ENCODE results near the gene SEC31A. TPM values are rescaled to one million over a fixed set of nuclear protein-coding genes. Genes with fewer than 3 reads are reported as not detected.

The SEC31A gene
- total RNA-seq, 1 donor from 2014 or later = 360 TPM

DNA sequence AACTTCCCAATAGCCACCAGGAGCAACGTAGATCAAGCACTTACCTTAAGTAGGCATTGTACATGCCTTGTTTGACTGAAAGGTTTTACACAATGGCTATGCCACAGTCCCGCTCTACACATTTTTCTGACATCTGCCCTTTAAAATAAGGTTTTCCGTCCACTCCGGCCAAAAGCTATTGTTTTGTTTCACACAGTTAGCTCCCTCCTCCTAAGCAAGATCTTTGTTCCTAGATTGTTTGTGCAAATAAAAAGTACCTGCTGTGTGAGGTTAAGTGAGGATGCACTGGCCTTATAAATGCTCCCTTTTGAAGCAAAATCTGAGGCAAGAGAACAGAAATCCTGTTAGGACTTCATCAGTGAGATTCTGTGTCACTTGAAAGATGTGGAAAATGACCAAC is 104.1 kb downstream of the SEC31A start:
- TF ChIP-seq, protein P1, sequence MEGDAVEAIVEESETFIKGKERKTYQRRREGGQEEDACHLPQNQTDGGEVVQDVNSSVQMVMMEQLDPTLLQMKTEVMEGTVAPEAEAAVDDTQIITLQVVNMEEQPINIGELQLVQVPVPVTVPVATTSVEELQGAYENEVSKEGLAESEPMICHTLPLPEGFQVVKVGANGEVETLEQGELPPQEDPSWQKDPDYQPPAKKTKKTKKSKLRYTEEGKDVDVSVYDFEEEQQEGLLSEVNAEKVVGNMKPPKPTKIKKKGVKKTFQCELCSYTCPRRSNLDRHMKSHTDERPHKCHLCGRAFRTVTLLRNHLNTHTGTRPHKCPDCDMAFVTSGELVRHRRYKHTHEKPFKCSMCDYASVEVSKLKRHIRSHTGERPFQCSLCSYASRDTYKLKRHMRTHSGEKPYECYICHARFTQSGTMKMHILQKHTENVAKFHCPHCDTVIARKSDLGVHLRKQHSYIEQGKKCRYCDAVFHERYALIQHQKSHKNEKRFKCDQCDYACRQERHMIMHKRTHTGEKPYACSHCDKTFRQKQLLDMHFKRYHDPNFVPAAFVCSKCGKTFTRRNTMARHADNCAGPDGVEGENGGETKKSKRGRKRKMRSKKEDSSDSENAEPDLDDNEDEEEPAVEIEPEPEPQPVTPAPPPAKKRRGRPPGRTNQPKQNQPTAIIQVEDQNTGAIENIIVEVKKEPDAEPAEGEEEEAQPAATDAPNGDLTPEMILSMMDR (IDR thresholded peaks at IDR 0.05) = no peak
- Mint-ChIP-seq H3K4me1 (ENCODE audit: unreplicated experiment) (peaks cover 52% of the 10 kb centered on the region), H3K4me3 (ENCODE audit: unreplicated experiment) (no peak overlapping the region), H3K27me3 (ENCODE audit: unreplicated experiment) (no peaks in the 10 kb centered on the region), H3K27ac (ENCODE audit: unreplicated experiment) (peak overlapping the region; percentile 9), H3K36me3 (ENCODE audit: unreplicated experiment) (peaks cover 2% of the 10 kb centered on the region), H3K9me3 (ENCODE audit: unreplicated experiment) (no peaks in the 10 kb centered on the region)
- no peak for DNase-seq (ENCODE audit: extremely low spot score, unreplicated experiment)

DNA sequence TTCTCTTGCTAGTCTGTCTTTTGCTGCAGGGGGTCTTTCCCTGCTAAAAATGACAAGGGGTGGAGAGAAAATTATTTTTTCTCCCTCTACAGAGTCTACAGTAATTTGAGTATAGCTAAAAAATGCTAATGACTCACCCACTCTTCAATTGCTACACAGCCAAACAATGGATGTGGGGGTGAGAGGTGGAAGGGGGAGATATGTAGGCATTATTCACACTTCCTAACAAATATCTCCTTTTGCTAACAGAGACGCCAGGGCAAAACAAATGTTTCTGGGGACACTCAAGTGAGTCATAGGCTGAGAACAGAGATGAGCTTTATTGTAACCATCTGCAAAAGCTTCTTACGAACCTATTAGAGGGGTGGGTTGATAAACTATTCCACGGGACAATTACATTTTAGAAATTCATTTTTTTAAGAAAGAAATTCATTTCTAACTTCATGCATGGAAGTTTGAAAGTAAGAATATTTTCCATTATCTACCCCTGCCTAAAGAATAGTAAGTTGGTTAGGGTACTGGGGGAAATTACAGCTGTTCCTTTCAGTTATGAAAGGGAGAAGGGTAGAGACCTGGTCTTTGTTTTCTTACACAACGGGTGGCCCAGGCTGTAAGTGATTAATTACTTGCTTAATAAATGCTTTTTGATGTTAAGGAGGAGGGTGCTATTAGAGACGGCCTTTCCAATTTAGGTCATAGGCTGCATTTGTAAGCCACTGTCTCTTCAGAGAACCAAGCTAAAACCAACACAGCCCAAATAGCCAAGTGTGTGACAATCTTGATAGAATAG is 105.1 kb downstream of the SEC31A start:
- no peak for DNase-seq (ENCODE audit: extremely low spot score, unreplicated experiment)
- H3K4me1 Mint-ChIP-seq (ENCODE audit: unreplicated experiment) = peaks cover 57% of the 10 kb centered on the region
- H3K4me3 Mint-ChIP-seq (ENCODE audit: unreplicated experiment) = peak overlapping the region; percentile 51
- no peaks in the 10 kb centered on the region for H3K27me3 Mint-ChIP-seq (ENCODE audit: unreplicated experiment)
- H3K9me3 Mint-ChIP-seq (ENCODE audit: unreplicated experiment) = no peaks in the 10 kb centered on the region
- TF ChIP-seq, protein P1 (IDR thresholded peaks at IDR 0.05) = no peak
- H3K36me3 Mint-ChIP-seq (ENCODE audit: unreplicated experiment) = no peaks in the 10 kb centered on the region
- H3K27ac Mint-ChIP-seq (ENCODE audit: unreplicated experiment) = peak overlapping the region; percentile 81

DNA sequence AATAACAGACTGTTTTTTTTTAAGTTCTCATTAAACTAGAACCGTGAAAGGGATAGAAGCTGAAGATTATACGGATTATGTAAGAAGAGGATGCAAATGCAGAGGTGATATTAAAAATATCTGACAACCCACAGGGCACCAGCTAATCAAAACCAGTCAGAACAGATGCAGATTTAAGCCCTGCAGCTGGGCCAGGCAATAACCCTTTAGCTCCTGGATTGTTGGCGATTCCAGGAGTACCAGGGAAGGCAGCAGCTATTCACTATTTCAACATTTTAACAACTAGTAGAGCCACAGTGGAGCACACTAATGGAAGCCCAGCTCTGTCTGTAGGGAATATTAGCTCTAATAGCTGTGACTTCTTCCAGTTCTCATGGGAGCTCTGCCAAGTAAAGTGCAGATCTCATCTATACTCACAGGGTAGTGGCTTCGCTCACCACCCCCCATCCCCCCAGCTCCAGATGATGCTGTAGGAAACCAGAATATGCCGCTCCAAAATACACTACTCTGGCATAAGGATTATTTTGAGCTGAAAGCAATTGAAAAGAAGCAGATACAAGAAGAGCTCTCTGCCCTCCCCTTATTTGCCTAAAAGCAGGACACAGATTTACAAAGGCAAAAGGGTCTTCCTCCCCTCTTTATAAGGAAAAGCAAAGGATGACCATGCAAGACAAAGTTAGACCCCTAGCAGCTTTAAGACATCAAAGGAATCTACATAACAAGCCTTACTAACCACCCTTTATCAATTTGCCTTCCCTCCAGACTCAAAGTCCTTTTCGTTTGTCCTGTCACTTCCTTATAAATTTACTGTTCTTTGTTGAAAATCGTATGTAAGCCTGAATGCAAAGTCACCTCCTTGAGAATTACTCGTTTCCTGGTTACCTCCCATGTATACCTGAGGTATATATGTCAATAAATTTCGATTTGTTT is 106.0 kb downstream of the SEC31A start:
- Mint-ChIP-seq H3K9me3 (ENCODE audit: unreplicated experiment) (no peaks in the 10 kb centered on the region), H3K4me3 (ENCODE audit: unreplicated experiment) (peak overlapping the region; percentile 51), H3K27me3 (ENCODE audit: unreplicated experiment) (no peaks in the 10 kb centered on the region), H3K27ac (ENCODE audit: unreplicated experiment) (peak overlapping the region; percentile 81), H3K4me1 (ENCODE audit: unreplicated experiment) (peaks cover 65% of the 10 kb centered on the region), H3K36me3 (ENCODE audit: unreplicated experiment) (no peaks in the 10 kb centered on the region)
- no peak for DNase-seq (ENCODE audit: extremely low spot score, unreplicated experiment)
- TF ChIP-seq, protein P1 (IDR thresholded peaks at IDR 0.05) = no peak

DNA sequence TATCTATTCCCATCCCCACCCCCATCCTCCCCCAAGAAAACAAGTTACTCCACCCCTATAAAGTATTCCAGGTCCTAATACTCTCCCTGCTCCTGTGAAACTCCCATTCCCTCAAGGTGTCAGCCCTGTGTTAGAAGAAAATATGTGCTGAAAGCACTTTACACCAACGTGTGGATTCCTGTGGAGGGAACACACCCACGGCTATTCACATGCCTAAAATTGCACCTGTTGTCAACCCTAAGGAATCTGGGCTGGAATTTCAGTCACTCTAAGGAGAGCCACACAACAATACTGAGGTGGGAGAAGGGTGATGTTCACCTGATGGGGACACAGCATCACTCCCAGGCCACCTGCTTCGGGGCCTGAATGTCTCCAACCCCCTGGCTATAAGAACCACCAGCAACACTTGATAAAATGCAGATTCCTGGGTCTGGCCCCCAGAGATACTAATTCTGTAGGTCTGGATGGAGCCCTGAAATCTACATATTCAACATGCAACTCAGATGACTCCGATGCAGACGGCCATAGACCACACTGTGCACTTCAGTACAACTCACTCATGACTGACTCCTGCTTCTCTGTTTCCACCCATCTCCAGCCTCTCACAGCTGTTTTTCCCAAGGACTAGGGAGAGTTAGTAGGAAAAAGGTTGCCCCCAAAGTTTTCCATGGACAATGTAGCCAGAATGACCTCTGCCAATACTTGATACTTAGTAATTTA is 108.2 kb downstream of the SEC31A start:
- Mint-ChIP-seq H3K4me1 (ENCODE audit: unreplicated experiment) (peaks cover 52% of the 10 kb centered on the region), H3K9me3 (ENCODE audit: unreplicated experiment) (no peaks in the 10 kb centered on the region), H3K27ac (ENCODE audit: unreplicated experiment) (no peak overlapping the region), H3K4me3 (ENCODE audit: unreplicated experiment) (no peak overlapping the region), H3K36me3 (ENCODE audit: unreplicated experiment) (no peaks in the 10 kb centered on the region), H3K27me3 (ENCODE audit: unreplicated experiment) (no peaks in the 10 kb centered on the region)
- DNase-seq (ENCODE audit: extremely low spot score, unreplicated experiment) = no peak
- TF ChIP-seq, protein P1 (IDR thresholded peaks at IDR 0.05) = no peak

Measured in osteocyte (in vitro differentiated cells).